Heart right ventricle (tissue), 16 donors: ENCODE results near the gene CLIC4. TPM values are rescaled to one million over a fixed set of nuclear protein-coding genes. Genes with fewer than 3 reads are reported as not detected.
A peak's percentile ranks its signal among the peaks of the same experiment; 100 is the strongest.

ENCODE experiments used
- ATAC-seq, 8 donors: fragments of 200-7000 bp; cut with Tn5 transposase; one replicate each; pipeline ENCODE4 v1.9.1; 2020; ENCODE audit warnings: mild to moderate bottlenecking in 8 of 8, moderate library complexity in 8 of 8, moderate number of reproducible peaks in 1 of 8
- DNase-seq, 2 donors: peaks; one replicate each; pipeline ENCODE4 v3.0.0-alpha.2; 2020
- H3K27ac ChIP-seq, 10 donors: fragments of 200-600 bp; sonication (generic) in 2 of 10; one replicate each; pipeline versions ENCODE4 v1.5.0 to v1.8.0; 2020 to 2022; ENCODE audit warnings: mild to moderate bottlenecking in 3 of 10
- H3K27me3 ChIP-seq, 7 donors: fragments of 200-600 bp; one replicate each; pipeline ENCODE4 v1.8.0; 2021 to 2022; ENCODE audit warnings: mild to moderate bottlenecking in 2 of 7
- H3K36me3 ChIP-seq, 9 donors: fragments of 200-600 bp; sonication (generic) in 1 of 9; one replicate each; pipeline versions ENCODE4 v1.5.0 to v1.8.0; 2020 to 2022; ENCODE audit warnings: mild to moderate bottlenecking in 2 of 9
- H3K4me1 ChIP-seq, 9 donors: fragments of 200-600 bp; sonication (generic) in 1 of 9; one replicate each; pipeline versions ENCODE4 v1.5.0 to v1.8.0; 2020 to 2022; ENCODE audit warnings: mild to moderate bottlenecking in 4 of 9
- H3K4me3 ChIP-seq, 10 donors: fragments of 200-600 bp; sonication (generic) in 2 of 10; one replicate each; pipeline versions ENCODE4 v1.5.0 to v1.8.0; 2020 to 2022; ENCODE audit warnings: mild to moderate bottlenecking in 7 of 10, moderate library complexity in 2 of 10
- H3K9me3 ChIP-seq, 11 donors: fragments of 200-600 bp in 10 of 11; sonication (generic) in 2 of 11; one replicate each; pipeline versions ENCODE4 v1.5.0 to v1.8.0; 2013 to 2022; ENCODE audit warnings: mild to moderate bottlenecking in 2 of 11, control low read depth in 1 of 11, moderate library complexity in 1 of 11
- CTCF ChIP-seq, 9 donors: fragments of 200-600 bp; sonication (generic) in 2 of 9; IDR thresholded peaks; one replicate each; pipeline versions ENCODE4 v1.5.0 to v1.8.0; 2021 to 2022; ENCODE audit warnings: antibody characterized with exemption in 9 of 9, mild to moderate bottlenecking in 5 of 9, moderate library complexity in 1 of 9
- WGBS, 2 donors: extraction: QIAGEN DNeasy Blood & Tissue Kit; methylation state at CpG; one replicate each; pipeline ENCODE4 v1.1.7; 2013; ENCODE audit warnings: inconsistent platforms in 1 of 2; 5-methylcytosine and 5-hydroxymethylcytosine counted together
- intact Hi-C, 10 donors: fragments of 100-400 bp; cut with DNase I; formaldehyde crosslinking; loops; one replicate each; pipeline versions ENCODE4 v1.11.1 to v1.14.2; 2022
- polyA plus RNA-seq, 2 donors: library from polyadenylated mRNA; stranded (reverse); fragments of 200-250 nt; gene quantifications; one replicate each; pipeline ENCODE4 v1.2.3, GENCODE V29; 2013
- total RNA-seq, 10 donors: library from RNA; stranded (reverse); fragmentation: NEBNext Ultra II Directional in 3 of 10; extraction: Animal tissue kit (Norgen Biotek cat#: 25700) in 3 of 10; gene quantifications; one replicate each; pipeline versions ENCODE4 v1.2.1 to v1.2.4, GENCODE V29; 2021 to 2023
- donor health status: Arrhythmogenic right ventricular cardiomyopathy.
- donor health status: ischemic (EF 13 %, LVEDD 7.1; RV severe dilation, severe dysfunction).
- donor health status: healthy with polysubstance abuse.
- donor health status: DM: no; HTN: yes; CAD: no.
- donor health status: DM: no; HTN: no; CAD: no.
- donor health status: ischemic (EF 25% LVEDD 6.9; RV normal size, moderate dysfunction).
- donor health status: ischemic (EF 25% LVEDD 5.7; RV mildly dilated, moderate dysfunction).
- donor health status: healthy.
- donor health status: DM: yes; HTN: yes; CAD: no.
- donor health status: Ischemic cardiomyopathy.
- donor health status: ischemic (EF 35%, LVEDD 5.7; RV mildly dilated, moderate dysfunction).
- donor health status: nonischemic (EF 11% LVEDD 7.7; RV severe dilation, severe dysfunction).
- donor health status: DM: yes; HTN: yes; CAD: no.
- donor health status: PGD.
- donor health status: ischemic (EF 29% LVEDD 5.4; RV normal size, mild dysfunction).
- donor health status: nonischemic (EF 23%, LVEDD 6.1; RV moderate dilation, normal function).

The CLIC4 gene
- total and polyA plus RNA-seq, 12 donors, result 90.8 to 511 (median 336) TPM

GRCh38 chr1:24830680-24831272 lies 85.5 kb downstream of the CLIC4 start:
- DNase-seq (peak in 1 of 2 donors; percentile 19), ATAC-seq (peak in 7 of 8 donors; percentile 72 to 85 (median 77))
- 55 to 60% methylated on average over 3 of the region's 3 CpGs for WGBS, 2 donors
- no peaks in the 10 kb centered on the region for H3K27me3 ChIP-seq
- H3K27ac ChIP-seq, result peak overlapping the region in 1 of 10 donors; percentile 23
- TF ChIP-seq CTCF (IDR thresholded peaks at IDR 0.05), result peak; percentile 75 to 95 (median 81)
- intact Hi-C loops, result loop anchor here in 9 of 10 donors (2.0 kb wide), 3 partner anchors 82 to 142 kb away; partner anchors contain the start of gene CLIC4 (in 1 of the 9)
- H3K36me3 ChIP-seq, result peaks cover 0 to 13% (median 0%) of the 10 kb centered on the region in 9 donors
- H3K9me3 ChIP-seq, result no peaks in the 10 kb centered on the region
- H3K4me3 ChIP-seq, result no peak overlapping the region
- peaks cover 3 to 67% (median 61%) of the 10 kb centered on the region in 9 donors for H3K4me1 ChIP-seq

DNA sequence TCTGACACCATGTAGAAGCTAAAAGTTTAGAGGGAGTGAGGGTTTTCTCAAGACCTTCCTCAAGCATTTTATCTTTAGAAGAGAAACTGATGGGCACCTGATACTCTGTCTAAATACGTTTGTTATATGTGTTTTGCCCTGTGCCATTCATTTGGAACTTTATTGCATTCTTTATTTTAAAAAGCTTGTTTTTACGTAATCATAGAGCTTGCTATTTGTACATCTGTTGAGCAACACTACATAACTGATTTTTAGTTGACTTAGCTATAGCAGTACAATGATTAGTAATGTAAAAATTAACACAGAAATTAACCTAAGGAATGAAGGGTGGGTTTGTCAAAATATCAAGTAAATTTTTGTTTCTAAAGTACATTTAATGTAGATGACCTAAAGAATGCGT lies 96.3 kb downstream of the CLIC4 start:
- Histone ChIP-seq H3K9me3 (no peaks in the 10 kb centered on the region), H3K4me3 (no peak overlapping the region), H3K27ac (no peak overlapping the region), H3K27me3 (no peaks in the 10 kb centered on the region), H3K4me1 (peaks cover 0 to 14% (median 0%) of the 10 kb centered on the region in 9 donors), H3K36me3 (peaks cover 0 to 78% (median 10%) of the 10 kb centered on the region in 9 donors)
- no peak for TF ChIP-seq CTCF (IDR thresholded peaks at IDR 0.05)
- 87 to 89% methylated on average over 3 of the region's 3 CpGs for WGBS, 2 donors
- DNase-seq (no peak), ATAC-seq (no peak)
- intact Hi-C loops, result loop anchor here in 3 of 10 donors (10.0 kb wide), 2 partner anchors 177 to 193 kb away; no protein-coding TSS in a partner anchor

GRCh38 chr1:24846671-24847070 lies 101.4 kb downstream of the CLIC4 start:
- intact Hi-C loops, result loop anchor here in 7 of 10 donors (2.0 to 10.0 kb wide), 8 partner anchors 51 to 361 kb away; no protein-coding TSS in a partner anchor

More at GRCh38 chr1:24846671-24847070, 101.4 kb downstream of the CLIC4 start:
- no peaks in the 10 kb centered on the region for H3K27me3 ChIP-seq
- peaks cover 0 to 51% (median 7%) of the 10 kb centered on the region in 9 donors for H3K36me3 ChIP-seq
- peaks cover 0 to 32% (median 17%) of the 10 kb centered on the region in 9 donors for H3K4me1 ChIP-seq
- no peak overlapping the region for H3K27ac ChIP-seq
- ATAC-seq (no peak), DNase-seq (no peak)
- no peaks in the 10 kb centered on the region for H3K9me3 ChIP-seq
- 94 to 95% methylated on average over 4 of the region's 4 CpGs for WGBS, 2 donors
- H3K4me3 ChIP-seq, result no peak overlapping the region
- TF ChIP-seq CTCF (IDR thresholded peaks at IDR 0.05), result no peak
